ENCODE results near the gene ADGRL3.
"Not testable (repeated sequence)": the region's sequence is repeated elsewhere in the genome, so short reads cannot be mapped to it uniquely, and the experiment has no call there.

ADGRL3 gene

GRCh38 chr4:61933527-61933926 is 733.4 kb downstream of the ADGRL3 start:
- no peak for DNase-seq

- no peak for DNase-seq
These were observed 734.1 kb downstream of the ADGRL3 start for GRCh38 chr4:61934198-61934597.

- no peak for DNase-seq
These were observed 738.2 kb downstream of the ADGRL3 start for GRCh38 chr4:61938250-61938846.

- no peak for DNase-seq
These were observed 750.5 kb downstream of the ADGRL3 start for GRCh38 chr4:61950625-61951024.

GRCh38 chr4:61953386-61953785 is 753.3 kb downstream of the ADGRL3 start:
- no peak for DNase-seq

GRCh38 chr4:61958591-61958990 is 758.5 kb downstream of the ADGRL3 start:
- no peak for DNase-seq

GRCh38 chr4:61959087-61959486 is 759.0 kb downstream of the ADGRL3 start:
- DNase-seq: no peak

GRCh38 chr4:61984260-61984909 is 784.3 kb downstream of the ADGRL3 start:
- no peak for DNase-seq

- no peak for DNase-seq
These were observed 785.3 kb downstream of the ADGRL3 start for GRCh38 chr4:61985426-61985825.

- DNase-seq: not testable (repeated sequence)
These were observed 786.8 kb downstream of the ADGRL3 start for GRCh38 chr4:61986929-61987328.

GRCh38 chr4:61992351-61992750 is 792.2 kb downstream of the ADGRL3 start:
- no peak for DNase-seq

GRCh38 chr4:61994036-61994435 is 793.9 kb downstream of the ADGRL3 start:
- DNase-seq: no peak

GRCh38 chr4:61995717-61996340 is 795.7 kb downstream of the ADGRL3 start:
- DNase-seq: no peak

- DNase-seq: no peak
These were observed 796.8 kb downstream of the ADGRL3 start for GRCh38 chr4:61996943-61997342.

GRCh38 chr4:61997831-61998230 is 797.7 kb downstream of the ADGRL3 start:
- no peak for DNase-seq

GRCh38 chr4:62003695-62004094 is 803.6 kb downstream of the ADGRL3 start:
- no peak for DNase-seq

GRCh38 chr4:62004881-62005280 is 804.8 kb downstream of the ADGRL3 start:
- DNase-seq: no peak

GRCh38 chr4:62006108-62006507 is 806.0 kb downstream of the ADGRL3 start:
- no peak for DNase-seq

GRCh38 chr4:62015043-62015739 is 815.1 kb downstream of the ADGRL3 start:
- no peak for DNase-seq

- no peak for DNase-seq
These were observed 818.4 kb downstream of the ADGRL3 start for GRCh38 chr4:62018537-62018936.

GRCh38 chr4:62023633-62024032 is 823.5 kb downstream of the ADGRL3 start:
- DNase-seq: no peak

- DNase-seq: no peak
These were observed 828.6 kb downstream of the ADGRL3 start for GRCh38 chr4:62028745-62029144.

GRCh38 chr4:62030958-62031357 is 830.8 kb downstream of the ADGRL3 start:
- no peak for DNase-seq

GRCh38 chr4:62037571-62037970 is 837.4 kb downstream of the ADGRL3 start:
- DNase-seq: no peak
